HepG2 (cell line): Measurements from ENCODE around the gene EPX. TPM values are rescaled to one million over a fixed set of nuclear protein-coding genes. Genes with fewer than 3 reads are reported as not detected.

ENCODE experiments used
- ARNTL ChIP-seq: sonication (generic); formaldehyde crosslinking; IDR thresholded peaks from 2 replicates; pipeline ENCODE4 v1.4.0; 2020; ENCODE audit warnings: mild to moderate bottlenecking, missing genetic modification reagents
- CHCHD3 ChIP-seq: sonication (generic); formaldehyde crosslinking; IDR thresholded peaks from 2 replicates; pipeline ENCODE4 v1.8.0; 2022; ENCODE audit warnings: mild to moderate bottlenecking, missing genetic modification reagents, moderate library complexity
- HCFC1 ChIP-seq: fragments of 150-350 bp; IDR thresholded peaks from 2 replicates; pipeline ENCODE4 v1.6.1; 2014; ENCODE audit warnings: low read depth, low read length
- MIER2 ChIP-seq: IDR thresholded peaks from 2 replicates; pipeline ENCODE4 v1.6.1; 2016; ENCODE audit warnings: missing biosample characterization, missing genetic modification reagents
- NR0B2 ChIP-seq: sonication (generic); formaldehyde crosslinking; IDR thresholded peaks from 2 replicates; pipeline ENCODE4 v1.4.0; 2020; ENCODE audit warnings: mild to moderate bottlenecking, missing genetic modification reagents
- PPARG ChIP-seq: conservative IDR thresholded peaks from 2 replicates; pipeline ENCODE4 v1.6.1; 2016; ENCODE audit warnings: missing biosample characterization, missing genetic modification reagents
- SAP130 ChIP-seq: IDR thresholded peaks from 2 replicates; pipeline ENCODE4 v1.6.1; 2016; ENCODE audit warnings: low read depth
- SMAD9 ChIP-seq: sonication (generic); formaldehyde crosslinking; IDR thresholded peaks from 2 replicates; pipeline ENCODE4 v1.5.1; 2020; ENCODE audit warnings: mild to moderate bottlenecking, missing genetic modification reagents
- SUZ12 ChIP-seq: fragments of 150-350 bp; IDR thresholded peaks from 2 replicates; pipeline ENCODE4 v1.6.1; 2014; ENCODE audit warnings: low read depth, low read length
- TEAD2 ChIP-seq: sonication (generic); formaldehyde crosslinking; IDR thresholded peaks from 2 replicates; pipeline ENCODE4 v1.9.0; 2021; ENCODE audit warnings: missing genetic modification reagents
- ZBTB26 ChIP-seq: IDR thresholded peaks from 2 replicates; pipeline ENCODE4 v1.6.1; 2016; ENCODE audit warnings: missing compliant biosample characterization, missing genetic modification reagents, borderline replicate concordance
- ZBTB3 ChIP-seq: sonication (generic); formaldehyde crosslinking; IDR thresholded peaks from 2 replicates; pipeline ENCODE4 v1.4.0; 2020; ENCODE audit warnings: low read depth, mild to moderate bottlenecking, moderate library complexity, missing genetic modification reagents, borderline replicate concordance
- ZNF501 ChIP-seq: sonication (generic); formaldehyde crosslinking; IDR thresholded peaks from 2 replicates; pipeline ENCODE4 v1.5.1; 2020; ENCODE audit warnings: mild to moderate bottlenecking, moderate library complexity, missing genetic modification reagents
- ZNF576 ChIP-seq: sonication (generic); formaldehyde crosslinking; IDR thresholded peaks from 2 replicates; pipeline ENCODE4 v1.4.0; 2020; ENCODE audit warnings: mild to moderate bottlenecking, missing genetic modification reagents
- ZNF75D ChIP-seq: sonication (generic); formaldehyde crosslinking; IDR thresholded peaks from 2 replicates; pipeline ENCODE4 v1.8.1; 2023; ENCODE audit warnings: missing genetic modification reagents, mild to moderate bottlenecking, borderline replicate concordance
- ZNF83 ChIP-seq: sonication (generic); formaldehyde crosslinking; IDR thresholded peaks from 2 replicates; pipeline ENCODE4 v1.4.0; 2020; ENCODE audit warnings: missing genetic modification reagents, mild to moderate bottlenecking, borderline replicate concordance
- polyA plus RNA-seq, 8 experiments: library from polyadenylated mRNA; depleted of rRNA in 3 of 8; stranded (reverse) in 7 of 8; unstranded in 1 of 8; fragments of >200 nt; fragmentation: Illumina TruSeq in 4 of 8; extraction: Trizol in 4 of 8; gene quantifications; 2 replicates each; pipeline versions ENCODE4 v1.2.1 to v1.2.3, GENCODE V29; 2011 to 2016; ENCODE audit warnings: low read depth in 4 of 8, missing spikeins in 1 of 8, mixed read lengths in 1 of 8; ENCODE audit not compliant: insufficient read depth in 1 of 8
- total RNA-seq, 5 experiments: library from RNA; depleted of rRNA; stranded (reverse); fragments of >200 nt; fragmentation: Illumina TruSeq; extraction: Trizol; gene quantifications; 2 replicates each; pipeline ENCODE4 v1.2.3, GENCODE V29; 2016; ENCODE audit warnings: low read depth in 1 of 5
- TF ChIP-seq, protein P1 (sequence below): sonication (generic); formaldehyde crosslinking; IDR thresholded peaks from 2 replicates; pipeline ENCODE4 v1.4.0; 2020; ENCODE audit warnings: mild to moderate bottlenecking, low read depth, missing genetic modification reagents
- TF ChIP-seq, protein P2 (sequence below): sonication (generic); formaldehyde crosslinking; conservative IDR thresholded peaks from 2 replicates; pipeline ENCODE4 v1.8.0; 2022; ENCODE audit warnings: mild to moderate bottlenecking, moderate library complexity, missing genetic modification reagents
- TF ChIP-seq, protein P3 (sequence below), 2 experiments: IDR thresholded peaks; 2 replicates each; pipeline ENCODE4 v1.6.1; 2011 to 2012; ENCODE audit warnings: low read length in 2 of 2, borderline replicate concordance in 1 of 2, low read depth in 1 of 2, mild to moderate bottlenecking in 1 of 2, moderate library complexity in 1 of 2

The EPX gene
- total and polyA plus RNA-seq, 2 of the 13 experiments (the other 11 are each of a cell fraction or from before 2014, with no cell fraction given) = not detected

DNA sequence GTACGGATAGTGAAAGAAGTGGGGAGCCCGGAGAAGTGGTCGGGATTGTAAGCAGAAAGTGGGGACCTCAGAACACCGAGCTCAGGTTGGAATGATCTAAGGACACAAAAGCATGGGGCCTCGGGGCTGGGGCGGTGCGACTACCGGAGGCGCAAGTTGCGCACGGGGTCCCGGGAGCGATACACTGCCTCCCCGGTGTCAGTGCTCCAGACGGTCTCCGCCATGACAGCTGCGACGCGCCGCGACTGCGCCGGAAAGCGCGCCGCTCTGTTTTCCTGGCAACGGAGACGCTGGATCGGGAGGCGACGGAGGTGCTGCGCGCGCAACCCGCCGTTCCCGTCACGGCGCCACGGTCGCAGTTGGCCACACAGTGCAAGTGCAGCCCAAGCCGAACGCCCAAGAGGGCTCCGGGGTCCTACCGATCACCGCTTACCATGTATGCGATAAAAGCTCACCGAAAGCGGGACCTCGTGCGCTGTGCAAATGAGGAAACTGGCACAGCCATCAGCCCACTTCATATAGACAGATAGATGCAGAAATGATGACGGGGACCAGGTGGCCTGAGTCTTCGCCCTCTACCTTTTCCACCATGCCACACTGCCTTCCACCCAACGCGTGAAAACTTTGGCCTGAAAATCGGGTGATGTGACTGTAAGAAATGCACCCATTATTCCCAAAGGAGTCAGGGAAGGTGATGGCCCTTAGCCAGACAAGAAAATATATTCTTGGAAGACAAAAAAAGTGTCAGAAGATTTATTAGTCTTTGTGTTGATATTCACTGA is 26.7 kb downstream of the EPX start, which contains the start of gene MKS1 (continued):
- peak; percentile 82 for TF ChIP-seq NR0B2 (CRISPR knock-in tag)
- TF ChIP-seq MIER2 (CRISPR knock-in tag) = peak; percentile 68
- TF ChIP-seq ZBTB26 = peak; percentile 73
- TF ChIP-seq, protein P1, sequence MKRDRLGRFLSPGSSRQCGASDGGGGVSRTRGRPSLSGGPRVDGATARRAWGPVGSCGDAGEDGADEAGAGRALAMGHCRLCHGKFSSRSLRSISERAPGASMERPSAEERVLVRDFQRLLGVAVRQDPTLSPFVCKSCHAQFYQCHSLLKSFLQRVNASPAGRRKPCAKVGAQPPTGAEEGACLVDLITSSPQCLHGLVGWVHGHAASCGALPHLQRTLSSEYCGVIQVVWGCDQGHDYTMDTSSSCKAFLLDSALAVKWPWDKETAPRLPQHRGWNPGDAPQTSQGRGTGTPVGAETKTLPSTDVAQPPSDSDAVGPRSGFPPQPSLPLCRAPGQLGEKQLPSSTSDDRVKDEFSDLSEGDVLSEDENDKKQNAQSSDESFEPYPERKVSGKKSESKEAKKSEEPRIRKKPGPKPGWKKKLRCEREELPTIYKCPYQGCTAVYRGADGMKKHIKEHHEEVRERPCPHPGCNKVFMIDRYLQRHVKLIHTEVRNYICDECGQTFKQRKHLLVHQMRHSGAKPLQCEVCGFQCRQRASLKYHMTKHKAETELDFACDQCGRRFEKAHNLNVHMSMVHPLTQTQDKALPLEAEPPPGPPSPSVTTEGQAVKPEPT (CRISPR knock-in tag) = peak; percentile 59
- peak; percentile 88 for TF ChIP-seq ZNF83
- peak; percentile 81; the same call in 1 of the 2 replicates for TF ChIP-seq SMAD9 (CRISPR knock-in tag)
- TF ChIP-seq HCFC1 = peak; percentile 61
- TF ChIP-seq, protein P2, sequence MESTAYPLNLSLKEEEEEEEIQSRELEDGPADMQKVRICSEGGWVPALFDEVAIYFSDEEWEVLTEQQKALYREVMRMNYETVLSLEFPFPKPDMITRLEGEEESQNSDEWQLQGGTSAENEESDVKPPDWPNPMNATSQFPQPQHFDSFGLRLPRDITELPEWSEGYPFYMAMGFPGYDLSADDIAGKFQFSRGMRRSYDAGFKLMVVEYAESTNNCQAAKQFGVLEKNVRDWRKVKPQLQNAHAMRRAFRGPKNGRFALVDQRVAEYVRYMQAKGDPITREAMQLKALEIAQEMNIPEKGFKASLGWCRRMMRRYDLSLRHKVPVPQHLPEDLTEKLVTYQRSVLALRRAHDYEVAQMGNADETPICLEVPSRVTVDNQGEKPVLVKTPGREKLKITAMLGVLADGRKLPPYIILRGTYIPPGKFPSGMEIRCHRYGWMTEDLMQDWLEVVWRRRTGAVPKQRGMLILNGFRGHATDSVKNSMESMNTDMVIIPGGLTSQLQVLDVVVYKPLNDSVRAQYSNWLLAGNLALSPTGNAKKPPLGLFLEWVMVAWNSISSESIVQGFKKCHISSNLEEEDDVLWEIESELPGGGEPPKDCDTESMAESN (CRISPR knock-in tag) = peak; percentile 89; the same call in 1 of the 2 replicates
- TF ChIP-seq ZNF576 (CRISPR knock-in tag) = peak; percentile 66; the same call in 1 of the 2 replicates
- TF ChIP-seq CHCHD3 (CRISPR knock-in tag) = 0 out of 2 replicates have a peak, but pooled peaks have one; percentile 27
- TF ChIP-seq, protein P3, sequence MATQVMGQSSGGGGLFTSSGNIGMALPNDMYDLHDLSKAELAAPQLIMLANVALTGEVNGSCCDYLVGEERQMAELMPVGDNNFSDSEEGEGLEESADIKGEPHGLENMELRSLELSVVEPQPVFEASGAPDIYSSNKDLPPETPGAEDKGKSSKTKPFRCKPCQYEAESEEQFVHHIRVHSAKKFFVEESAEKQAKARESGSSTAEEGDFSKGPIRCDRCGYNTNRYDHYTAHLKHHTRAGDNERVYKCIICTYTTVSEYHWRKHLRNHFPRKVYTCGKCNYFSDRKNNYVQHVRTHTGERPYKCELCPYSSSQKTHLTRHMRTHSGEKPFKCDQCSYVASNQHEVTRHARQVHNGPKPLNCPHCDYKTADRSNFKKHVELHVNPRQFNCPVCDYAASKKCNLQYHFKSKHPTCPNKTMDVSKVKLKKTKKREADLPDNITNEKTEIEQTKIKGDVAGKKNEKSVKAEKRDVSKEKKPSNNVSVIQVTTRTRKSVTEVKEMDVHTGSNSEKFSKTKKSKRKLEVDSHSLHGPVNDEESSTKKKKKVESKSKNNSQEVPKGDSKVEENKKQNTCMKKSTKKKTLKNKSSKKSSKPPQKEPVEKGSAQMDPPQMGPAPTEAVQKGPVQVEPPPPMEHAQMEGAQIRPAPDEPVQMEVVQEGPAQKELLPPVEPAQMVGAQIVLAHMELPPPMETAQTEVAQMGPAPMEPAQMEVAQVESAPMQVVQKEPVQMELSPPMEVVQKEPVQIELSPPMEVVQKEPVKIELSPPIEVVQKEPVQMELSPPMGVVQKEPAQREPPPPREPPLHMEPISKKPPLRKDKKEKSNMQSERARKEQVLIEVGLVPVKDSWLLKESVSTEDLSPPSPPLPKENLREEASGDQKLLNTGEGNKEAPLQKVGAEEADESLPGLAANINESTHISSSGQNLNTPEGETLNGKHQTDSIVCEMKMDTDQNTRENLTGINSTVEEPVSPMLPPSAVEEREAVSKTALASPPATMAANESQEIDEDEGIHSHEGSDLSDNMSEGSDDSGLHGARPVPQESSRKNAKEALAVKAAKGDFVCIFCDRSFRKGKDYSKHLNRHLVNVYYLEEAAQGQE (IDR thresholded peaks at IDR 0.05; ENCODE audit: borderline replicate concordance in 1 of 2, low read depth in 1 of 2, low read length in 2 of 2) = peak in 1 of 2 experiments; percentile 77; a peak in 1 of 4 replicates
- no peak for TF ChIP-seq SUZ12
- peak; percentile 40 for TF ChIP-seq PPARG (CRISPR knock-in tag)
- peak; percentile 15; the same call in 1 of the 2 replicates for TF ChIP-seq ARNTL (CRISPR knock-in tag)
- peak; percentile 99 for TF ChIP-seq SAP130 (CRISPR knock-in tag)
- no peak for TF ChIP-seq ZBTB3
- peak; percentile 17; the same call in 1 of the 2 replicates for TF ChIP-seq TEAD2
- peak; percentile 93 for TF ChIP-seq ZNF501
- TF ChIP-seq ZNF75D (CRISPR knock-in tag) = no peak
